HepG2 (cell line): ENCODE measurements around the gene C3orf18. TPM values are rescaled to one million over a fixed set of nuclear protein-coding genes. Genes with fewer than 3 reads are reported as not detected.
A peak's percentile ranks its signal among the peaks of the same experiment; 100 is the strongest.

ENCODE experiments used
- CCDC6 ChIP-seq: sonication (generic); formaldehyde crosslinking; IDR thresholded peaks from 2 replicates; pipeline ENCODE4 v1.8.1; 2022; ENCODE audit warnings: mild to moderate bottlenecking, missing genetic modification reagents, moderate library complexity
- GABPB1 ChIP-seq: IDR thresholded peaks from 2 replicates; pipeline ENCODE4 v1.6.1; 2016; ENCODE audit warnings: mild to moderate bottlenecking, missing genetic modification reagents, moderate library complexity, missing compliant biosample characterization
- MED8 ChIP-seq: sonication (generic); formaldehyde crosslinking; IDR thresholded peaks from 2 replicates; pipeline ENCODE4 v1.8.1; 2023; ENCODE audit warnings: mild to moderate bottlenecking, missing genetic modification reagents; ENCODE audit not compliant: insufficient replicate concordance
- MXI1 ChIP-seq: IDR thresholded peaks from 3 replicates; pipeline ENCODE4 v1.6.1; 2012; ENCODE audit warnings: low read depth, low read length, inconsistent platforms, borderline replicate concordance
- PCBP2 ChIP-seq: fragments of 200-400 bp; formaldehyde crosslinking; optimal IDR thresholded peaks from 2 replicates; pipeline ENCODE3; 2018; ENCODE audit warnings: low read length, low read depth; ENCODE audit not compliant: poor library complexity, severe bottlenecking
- RBFOX2 ChIP-seq: fragments of 200-400 bp; formaldehyde crosslinking; IDR thresholded peaks from 2 replicates; pipeline ENCODE4 v1.6.1; 2017; ENCODE audit warnings: low read depth, mild to moderate bottlenecking, low read length
- RXRB ChIP-seq: IDR thresholded peaks from 2 replicates; pipeline ENCODE4 v1.6.1; 2016; ENCODE audit warnings: borderline replicate concordance, missing genetic modification reagents, missing compliant biosample characterization
- SRSF1 ChIP-seq: fragments of 200-400 bp; formaldehyde crosslinking; optimal IDR thresholded peaks from 2 replicates; pipeline ENCODE3; 2017; ENCODE audit warnings: mild to moderate bottlenecking, low read depth, low read length, moderate library complexity
- ZBTB33 ChIP-seq: sonication (generic); formaldehyde crosslinking; IDR thresholded peaks from 2 replicates; pipeline ENCODE4 v1.4.0; 2020; ENCODE audit warnings: missing genetic modification reagents
- ZBTB4 ChIP-seq: sonication (generic); formaldehyde crosslinking; IDR thresholded peaks from 2 replicates; pipeline ENCODE4 v1.4.0; 2020; ENCODE audit warnings: missing genetic modification reagents, mild to moderate bottlenecking, borderline replicate concordance
- ZFX ChIP-seq: sonication (generic); formaldehyde crosslinking; IDR thresholded peaks from 2 replicates; pipeline ENCODE4 v1.4.0; 2020; ENCODE audit warnings: mild to moderate bottlenecking, low read depth, missing genetic modification reagents, moderate library complexity
- ZGPAT ChIP-seq: IDR thresholded peaks from 2 replicates; pipeline ENCODE4 v1.6.1; 2016; ENCODE audit warnings: mild to moderate bottlenecking
- ZMYM2 ChIP-seq: sonication (generic); formaldehyde crosslinking; IDR thresholded peaks from 2 replicates; pipeline ENCODE4 v1.8.0; 2022; ENCODE audit warnings: mild to moderate bottlenecking, missing genetic modification reagents
- ZNF335 ChIP-seq: sonication (generic); formaldehyde crosslinking; IDR thresholded peaks from 2 replicates; pipeline ENCODE4 v1.4.0; 2020; ENCODE audit warnings: missing genetic modification reagents
- ZNF432 ChIP-seq: sonication (generic); formaldehyde crosslinking; IDR thresholded peaks from 2 replicates; pipeline ENCODE4 v1.5.0; 2020; ENCODE audit warnings: missing genetic modification reagents, mild to moderate bottlenecking, borderline replicate concordance
- ZNF512 ChIP-seq: sonication (generic); formaldehyde crosslinking; IDR thresholded peaks from 2 replicates; pipeline ENCODE4 v1.4.0; 2020; ENCODE audit warnings: mild to moderate bottlenecking, missing genetic modification reagents
- ZNF883 ChIP-seq: sonication (generic); formaldehyde crosslinking; IDR thresholded peaks from 2 replicates; pipeline ENCODE4 v1.5.1; 2020; ENCODE audit warnings: mild to moderate bottlenecking, missing genetic modification reagents; ENCODE audit errors: not compliant biosample characterization
- polyA plus RNA-seq, 8 experiments: library from polyadenylated mRNA; depleted of rRNA in 3 of 8; stranded (reverse) in 7 of 8; unstranded in 1 of 8; fragments of >200 nt; fragmentation: Illumina TruSeq in 4 of 8; extraction: Trizol in 4 of 8; gene quantifications; 2 replicates each; pipeline versions ENCODE4 v1.2.1 to v1.2.3, GENCODE V29; 2011 to 2016; ENCODE audit warnings: low read depth in 4 of 8, missing spikeins in 1 of 8, mixed read lengths in 1 of 8; ENCODE audit not compliant: insufficient read depth in 1 of 8
- total RNA-seq, 5 experiments: library from RNA; depleted of rRNA; stranded (reverse); fragments of >200 nt; fragmentation: Illumina TruSeq; extraction: Trizol; gene quantifications; 2 replicates each; pipeline ENCODE4 v1.2.3, GENCODE V29; 2016; ENCODE audit warnings: low read depth in 1 of 5

The C3orf18 gene
- total and polyA plus RNA-seq, 2 of the 13 experiments (the other 11 are each of a cell fraction or from before 2014, with no cell fraction given), result 1.6 to 4.8 TPM

GRCh38 chr3:50567386-50568167 lies at the start of gene C3orf18 (continued):
- TF ChIP-seq ZFX (peak; percentile 68), ZNF432 (no peak), ZNF335 (CRISPR knock-in tag) (no peak), ZMYM2 (CRISPR knock-in tag) (no peak), GABPB1 (CRISPR knock-in tag) (peak; percentile 56; the same call in 1 of the 2 replicates), ZGPAT (CRISPR knock-in tag) (0 out of 2 replicates have a peak, but pooled peaks have one; percentile 21), SRSF1 (peak; percentile 47), ZNF883 (CRISPR knock-in tag) (no peak), MXI1 (peak; percentile 20; the same call in 1 of the 3 replicates), MED8 (CRISPR knock-in tag) (peak; percentile 19), ZBTB33 (0 out of 2 replicates have a peak, but pooled peaks have one; percentile 11), ZNF512 (CRISPR knock-in tag) (no peak), RBFOX2 (peak; percentile 54; the same call in 1 of the 2 replicates), PCBP2 (no peak), RXRB (CRISPR knock-in tag) (no peak), CCDC6 (CRISPR knock-in tag) (0 out of 2 replicates have a peak, but pooled peaks have one; percentile 28), ZBTB4 (CRISPR knock-in tag) (no peak)
